Measurements from ENCODE around the gene SBF2. TPM values are rescaled to one million over a fixed set of nuclear protein-coding genes. Genes with fewer than 3 reads are reported as not detected.

SBF2 gene
- total RNA-seq, 1 donor from 2014 or later, result 12.0 TPM

DNA sequence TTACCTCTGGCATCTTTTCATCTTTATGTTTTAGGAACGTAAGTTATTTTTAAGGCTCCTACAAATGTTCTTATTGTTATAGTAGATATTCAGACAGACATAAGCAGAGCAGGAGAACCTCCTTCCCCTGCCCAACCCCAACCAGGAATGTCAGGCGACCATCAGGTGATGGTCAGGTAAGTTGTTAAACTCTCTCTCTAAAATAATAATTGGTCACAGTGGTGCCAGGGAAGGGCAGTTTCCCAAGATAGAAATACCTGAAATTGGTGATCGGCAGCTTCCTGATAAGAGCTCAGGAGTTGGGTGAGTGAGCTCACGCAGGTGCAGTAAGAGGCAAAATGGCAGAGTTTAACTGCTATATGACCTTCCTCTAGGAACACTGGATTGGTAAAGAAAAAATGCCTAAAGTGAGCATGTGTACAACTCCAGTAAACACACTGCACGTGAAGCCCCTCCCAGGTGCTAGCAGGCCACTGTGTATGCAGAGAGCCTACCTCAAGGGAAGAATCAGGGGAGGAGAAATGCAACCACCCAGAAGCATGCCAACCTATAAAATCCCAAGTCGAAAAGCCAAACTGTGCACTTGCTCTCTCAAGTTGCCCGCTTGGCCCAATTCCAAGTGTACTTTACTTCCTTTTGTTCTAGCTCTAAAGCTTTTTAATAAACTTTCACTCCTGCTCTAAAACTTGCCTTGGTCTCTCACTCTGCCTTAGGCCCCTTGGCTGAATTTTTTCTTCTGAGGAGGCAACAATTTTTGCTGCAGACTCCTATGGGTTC lies 273.9 kb downstream of the SBF2 start:
- intact Hi-C loops (cut with micrococcal nuclease), result no loop called here
- Mint-ChIP-seq H3K4me1 (no peaks in the 10 kb centered on the region), H3K27ac (no peak overlapping the region), H3K4me3 (no peak overlapping the region), H3K27me3 (no peaks in the 10 kb centered on the region), H3K9me3 (no peaks in the 10 kb centered on the region), H3K36me3 (ENCODE audit: low read depth) (no peaks in the 10 kb centered on the region)
- ChIA-PET CTCF (no interaction called here), POLR2A (no interaction called here)
- TF ChIP-seq, protein P1, sequence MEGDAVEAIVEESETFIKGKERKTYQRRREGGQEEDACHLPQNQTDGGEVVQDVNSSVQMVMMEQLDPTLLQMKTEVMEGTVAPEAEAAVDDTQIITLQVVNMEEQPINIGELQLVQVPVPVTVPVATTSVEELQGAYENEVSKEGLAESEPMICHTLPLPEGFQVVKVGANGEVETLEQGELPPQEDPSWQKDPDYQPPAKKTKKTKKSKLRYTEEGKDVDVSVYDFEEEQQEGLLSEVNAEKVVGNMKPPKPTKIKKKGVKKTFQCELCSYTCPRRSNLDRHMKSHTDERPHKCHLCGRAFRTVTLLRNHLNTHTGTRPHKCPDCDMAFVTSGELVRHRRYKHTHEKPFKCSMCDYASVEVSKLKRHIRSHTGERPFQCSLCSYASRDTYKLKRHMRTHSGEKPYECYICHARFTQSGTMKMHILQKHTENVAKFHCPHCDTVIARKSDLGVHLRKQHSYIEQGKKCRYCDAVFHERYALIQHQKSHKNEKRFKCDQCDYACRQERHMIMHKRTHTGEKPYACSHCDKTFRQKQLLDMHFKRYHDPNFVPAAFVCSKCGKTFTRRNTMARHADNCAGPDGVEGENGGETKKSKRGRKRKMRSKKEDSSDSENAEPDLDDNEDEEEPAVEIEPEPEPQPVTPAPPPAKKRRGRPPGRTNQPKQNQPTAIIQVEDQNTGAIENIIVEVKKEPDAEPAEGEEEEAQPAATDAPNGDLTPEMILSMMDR (IDR thresholded peaks at IDR 0.05), result no peak
- ATAC-seq (ENCODE audit: low read depth) (no peak), DNase-seq (no peak)

DNA sequence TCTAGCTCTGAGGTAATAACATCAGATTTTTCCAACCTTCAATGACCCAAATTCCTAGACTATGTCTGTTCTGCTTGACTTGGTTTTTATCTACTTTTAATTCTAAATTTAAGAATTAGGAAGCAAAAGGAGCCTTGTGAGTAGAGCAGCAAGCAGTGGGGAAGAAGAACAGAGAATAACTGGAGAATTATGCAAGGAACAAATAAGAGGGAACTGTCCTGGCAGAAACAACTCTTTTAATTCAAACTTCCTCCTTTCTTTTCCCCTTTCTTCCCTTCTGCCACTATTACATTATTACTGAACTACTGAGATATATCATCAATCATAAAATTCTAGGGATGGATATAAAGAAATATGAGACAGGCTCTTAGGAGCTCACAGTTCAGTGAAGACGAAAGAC lies 276.1 kb downstream of the SBF2 start:
- DNase-seq, result no peak
- no peak for ATAC-seq (ENCODE audit: low read depth)
- intact Hi-C loops (cut with micrococcal nuclease), result no loop called here
- ChIA-PET POLR2A (no interaction called here), CTCF (no interaction called here)
- Mint-ChIP-seq H3K9me3 (peaks cover 6% of the 10 kb centered on the region), H3K36me3 (ENCODE audit: low read depth) (no peaks in the 10 kb centered on the region), H3K27me3 (no peaks in the 10 kb centered on the region), H3K4me1 (no peaks in the 10 kb centered on the region), H3K4me3 (no peak overlapping the region), H3K27ac (no peak overlapping the region)
- TF ChIP-seq, protein P1 (IDR thresholded peaks at IDR 0.05), result no peak

- no peaks in the 10 kb centered on the region for H3K27me3 Mint-ChIP-seq
- ChIA-PET POLR2A (no interaction called here), CTCF (no interaction called here)
- no peaks in the 10 kb centered on the region for H3K4me1 Mint-ChIP-seq
- TF ChIP-seq, protein P1 (IDR thresholded peaks at IDR 0.05), result no peak
- H3K27ac Mint-ChIP-seq, result no peak overlapping the region
- intact Hi-C loops (cut with micrococcal nuclease), result no loop called here
- H3K36me3 Mint-ChIP-seq (ENCODE audit: low read depth), result no peaks in the 10 kb centered on the region
- DNase-seq (no peak), ATAC-seq (ENCODE audit: low read depth) (no peak)
- H3K4me3 Mint-ChIP-seq, result no peak overlapping the region
- peaks cover 6% of the 10 kb centered on the region for H3K9me3 Mint-ChIP-seq
These were observed 277.0 kb downstream of the SBF2 start for GRCh38 chr11:10017050-10017449.

DNA sequence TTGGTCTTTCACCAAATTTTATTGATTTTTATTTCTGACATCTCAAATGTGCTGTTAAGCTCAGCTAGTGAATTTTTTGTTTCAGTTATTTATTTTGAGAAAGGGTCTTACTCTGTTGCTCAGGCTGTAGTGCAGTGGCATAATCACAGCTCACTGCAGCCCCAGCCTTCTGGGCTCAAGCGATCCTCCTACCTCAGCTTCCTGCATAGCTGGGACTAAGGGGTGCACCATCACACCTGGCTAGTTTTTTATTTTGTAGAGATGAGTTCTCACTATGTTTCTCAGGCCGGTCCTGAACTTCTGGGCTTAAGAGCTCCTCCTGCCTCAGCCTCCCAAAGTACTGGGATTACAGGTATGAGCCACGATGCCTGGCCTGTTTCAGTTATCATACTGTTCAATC lies 282.0 kb downstream of the SBF2 start:
- DNase-seq (no peak), ATAC-seq (ENCODE audit: low read depth) (no peak)
- Mint-ChIP-seq H3K9me3 (peaks cover 27% of the 10 kb centered on the region), H3K36me3 (ENCODE audit: low read depth) (peaks cover 12% of the 10 kb centered on the region), H3K27me3 (no peaks in the 10 kb centered on the region), H3K4me3 (no peak overlapping the region), H3K4me1 (no peaks in the 10 kb centered on the region), H3K27ac (no peak overlapping the region)
- TF ChIP-seq, protein P1 (IDR thresholded peaks at IDR 0.05), result no peak
- CTCF ChIA-PET, result interaction anchor here (0.8 kb wide), 1 partner anchor 72 kb away, joined by 3 read pairs; no protein-coding TSS in a partner anchor
- intact Hi-C loops (cut with micrococcal nuclease), result no loop called here
- POLR2A ChIA-PET, result no interaction called here

DNA sequence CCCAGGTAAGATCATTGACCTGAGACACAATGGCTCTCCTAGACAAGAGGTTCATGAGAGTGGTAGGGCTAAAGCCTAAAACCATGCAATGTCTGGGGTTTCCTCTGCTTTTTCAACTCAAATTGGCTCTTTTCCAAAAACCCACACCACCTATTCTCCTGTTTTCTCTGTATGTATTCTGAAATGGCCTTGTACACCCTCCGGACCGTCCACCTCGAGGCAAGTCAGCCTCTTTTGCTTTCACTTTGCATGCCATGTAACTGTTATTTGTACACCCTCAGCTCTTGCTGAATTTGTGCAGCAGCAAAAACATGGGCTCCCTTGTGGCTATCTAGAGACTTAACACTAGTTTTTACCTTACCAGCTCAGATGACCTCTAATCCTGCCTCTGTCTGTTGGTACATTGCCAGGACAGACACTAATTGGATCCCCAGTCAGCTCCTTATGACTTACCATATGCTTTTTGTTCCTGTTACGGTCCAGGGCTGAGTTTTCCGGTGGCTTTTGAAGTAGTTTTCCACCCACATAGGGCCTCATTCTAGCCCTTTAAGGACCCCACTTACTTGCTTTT lies 288.0 kb downstream of the SBF2 start:
- POLR2A ChIA-PET, result no interaction called here
- Mint-ChIP-seq H3K27me3 (no peaks in the 10 kb centered on the region), H3K4me3 (no peak overlapping the region), H3K9me3 (peaks cover 13% of the 10 kb centered on the region), H3K27ac (no peak overlapping the region), H3K4me1 (no peaks in the 10 kb centered on the region), H3K36me3 (ENCODE audit: low read depth) (peaks cover 7% of the 10 kb centered on the region)
- TF ChIP-seq, protein P1 (IDR thresholded peaks at IDR 0.05), result no peak
- CTCF ChIA-PET, result no interaction called here
- intact Hi-C loops (cut with micrococcal nuclease), result no loop called here
- ATAC-seq (ENCODE audit: low read depth) (no peak), DNase-seq (no peak)
